Transverse colon (tissue), 4 donors: Measurements from ENCODE around the gene RABGAP1. TPM values are rescaled to one million over a fixed set of nuclear protein-coding genes. Genes with fewer than 3 reads are reported as not detected.

Experiments used
- DNase-seq: peaks from one replicate; pipeline ENCODE4 v3.0.0-alpha.2; 2019
- H3K27ac ChIP-seq, 4 donors: fragments of 200-600 bp; sonication (generic); 2 replicates each; pipeline ENCODE4 v1.5.1; 2016 to 2018; ENCODE audit warnings: inconsistent platforms in 4 of 4
- H3K27me3 ChIP-seq: fragments of 200-600 bp; sonication (generic); 2 replicates; pipeline ENCODE4 v1.5.1; 2017; ENCODE audit warnings: inconsistent platforms
- H3K36me3 ChIP-seq, 4 donors: fragments of 200-600 bp; sonication (generic); 2 replicates each; pipeline ENCODE4 v1.5.1; 2017 to 2019; ENCODE audit warnings: inconsistent platforms in 4 of 4
- H3K4me1 ChIP-seq, 4 donors: fragments of 200-600 bp; sonication (generic); 2 replicates each; pipeline ENCODE4 v1.5.1; 2017 to 2020; ENCODE audit warnings: inconsistent platforms in 4 of 4
- H3K4me3 ChIP-seq, 4 donors: fragments of 200-600 bp; sonication (generic); 1 replicate in 1 of 4; 2 replicates in 3 of 4; pipeline versions ENCODE4 v1.5.1 to v1.6.1; 2017 to 2019; ENCODE audit warnings: inconsistent platforms in 4 of 4
- H3K9me3 ChIP-seq, 2 donors: fragments of 200-600 bp; sonication (generic); 2 replicates each; pipeline ENCODE4 v1.5.1; 2017 to 2019; ENCODE audit warnings: inconsistent platforms in 2 of 2
- CTCF ChIP-seq, 5 experiments: fragments of 200-600 bp in 3 of 5; fragments of 450-650 bp in 2 of 5; sonication (generic) in 3 of 5; IDR thresholded peaks; 1 replicate in 2 of 5; 2 replicates in 3 of 5; pipeline ENCODE4 v1.5.1; 2016 to 2017; ENCODE audit warnings: antibody characterized with exemption in 5 of 5, inconsistent platforms in 3 of 5, mild to moderate bottlenecking in 2 of 5, moderate library complexity in 1 of 5
- EP300 ChIP-seq: sonication (generic); formaldehyde crosslinking; IDR thresholded peaks from one replicate; pipeline ENCODE4 v1.6.1; 2017; ENCODE audit warnings: antibody characterized with exemption, low read depth
- POLR2A ChIP-seq: fragments of 450-650 bp; IDR thresholded peaks from one replicate; pipeline ENCODE4 v1.6.1; 2016; ENCODE audit warnings: antibody characterized with exemption, mild to moderate bottlenecking, moderate library complexity
- POLR2AphosphoS5 ChIP-seq, 3 donors: sonication (generic); formaldehyde crosslinking; IDR thresholded peaks; one replicate each; pipeline ENCODE4 v1.6.1; 2016; ENCODE audit warnings: antibody characterized with exemption in 3 of 3
- WGBS, 2 donors: methylation state at CpG; one replicate each; pipeline ENCODE4 v1.1.5; 2018; ENCODE audit warnings: low coverage in 1 of 2; 5-methylcytosine and 5-hydroxymethylcytosine counted together
- in situ Hi-C, 4 donors: fragments of 200-750 bp; cut with MboI; loops; one replicate each; pipeline versions ENCODE4 v1.15.0 to v1.15.1; 2017; ENCODE audit warnings: low sequenced_read_pairs in 3 of 4, low pct_ligation_motif_present in 1 of 4, low pct_unique_long_range_greater_than_20kb in 1 of 4
- intact Hi-C: fragments of 100-400 bp; cut with DNase I; formaldehyde crosslinking; loops from one replicate; pipeline ENCODE4 v1.15.1; 2023; ENCODE audit warnings: low total_unique reads
- total RNA-seq, 4 donors: library from RNA; depleted of rRNA; stranded (reverse); fragments of >200 nt; gene quantifications; one replicate each; pipeline ENCODE4 v1.1.0, GENCODE V29; 2016

The RABGAP1 gene
- total RNA-seq, 4 donors from 2014 or later, result 56.1 to 114 (median 88.9) TPM

GRCh38 chr9:122951056-122951455, 10.2 kb downstream of the RABGAP1 start:
- 83 to 90% methylated on average over 1 of the region's 1 CpG for WGBS, 2 donors
- in situ Hi-C loops (no loop called here), intact Hi-C loops (no loop called here)
- H3K27me3 ChIP-seq, result no peaks in the 10 kb centered on the region
- no peaks in the 10 kb centered on the region for H3K9me3 ChIP-seq
- H3K36me3 ChIP-seq, result no peaks in the 10 kb centered on the region
- TF ChIP-seq POLR2A (no peak), CTCF (IDR thresholded peaks at IDR 0.05) (no peak), EP300 (no peak)
- DNase-seq, result no peak
- H3K4me1 ChIP-seq, result peaks cover 34 to 87% (median 53%) of the 10 kb centered on the region in 4 donors
- H3K4me3 ChIP-seq, result no peak overlapping the region
- H3K27ac ChIP-seq, result no peak overlapping the region

- peaks cover 22 to 62% (median 32%) of the 10 kb centered on the region in 4 donors for H3K4me1 ChIP-seq
- in situ Hi-C loops, result no loop called here
- H3K27ac ChIP-seq, result peak overlapping the region; percentile 6 to 57 (median 52)
These were observed 13.5 kb downstream of the RABGAP1 start for GRCh38 chr9:122954253-122954691.

GRCh38 chr9:122955961-122956360, 15.1 kb downstream of the RABGAP1 start:
- DNase-seq, result no peak
- no peaks in the 10 kb centered on the region for H3K27me3 ChIP-seq
- peaks cover 0 to 13% (median 0%) of the 10 kb centered on the region in 4 donors for H3K36me3 ChIP-seq
- H3K9me3 ChIP-seq, result no peaks in the 10 kb centered on the region
- no peak for TF ChIP-seq POLR2A
- no peak for TF ChIP-seq EP300
- TF ChIP-seq CTCF (IDR thresholded peaks at IDR 0.05), result no peak
- no peak for TF ChIP-seq POLR2AphosphoS5 (IDR thresholded peaks at IDR 0.05)
- no peak overlapping the region for H3K4me3 ChIP-seq
- in situ Hi-C loops (no loop called here), intact Hi-C loops (no loop called here)
- H3K27ac ChIP-seq, result no peak overlapping the region
- peaks cover 13 to 47% (median 23%) of the 10 kb centered on the region in 4 donors for H3K4me1 ChIP-seq

More at GRCh38 chr9:122954253-122954691, 13.5 kb downstream of the RABGAP1 start:
- intact Hi-C loops, result no loop called here
- no peak for DNase-seq
- Histone ChIP-seq H3K36me3 (no peaks in the 10 kb centered on the region), H3K4me3 (no peak overlapping the region), H3K27me3 (no peaks in the 10 kb centered on the region), H3K9me3 (no peaks in the 10 kb centered on the region)
- TF ChIP-seq EP300 (no peak), CTCF (IDR thresholded peaks at IDR 0.05) (no peak), POLR2A (no peak), POLR2AphosphoS5 (IDR thresholded peaks at IDR 0.05) (no peak)

GRCh38 chr9:122961139-122961538, 20.3 kb downstream of the RABGAP1 start:
- TF ChIP-seq CTCF (IDR thresholded peaks at IDR 0.05) (no peak), EP300 (no peak), POLR2A (no peak), POLR2AphosphoS5 (IDR thresholded peaks at IDR 0.05) (no peak)
- Histone ChIP-seq H3K4me1 (peaks cover 0 to 6% (median 0%) of the 10 kb centered on the region in 4 donors), H3K4me3 (no peak overlapping the region), H3K27ac (no peak overlapping the region), H3K9me3 (no peaks in the 10 kb centered on the region), H3K36me3 (peaks cover 0 to 19% (median 0%) of the 10 kb centered on the region in 4 donors), H3K27me3 (no peaks in the 10 kb centered on the region)
- WGBS, 2 donors, result 86 to 97% methylated on average over 1 of the region's 1 CpG
- intact Hi-C loops, result no loop called here
- no peak for DNase-seq
- in situ Hi-C loops, result no loop called here
